NT2/D1 (cell line): ENCODE results near the gene ANGPT4.

Source experiments
- SUZ12 ChIP-seq: IDR thresholded peaks from 2 replicates; pipeline ENCODE4 v1.6.1; 2011; ENCODE audit not compliant: insufficient read length, insufficient read depth; ENCODE audit errors: extremely low read depth
- YY1 ChIP-seq: IDR thresholded peaks from 2 replicates; pipeline ENCODE4 v1.6.1; 2011; ENCODE audit not compliant: insufficient read length, insufficient read depth
- ZNF274 ChIP-seq: IDR thresholded peaks from 2 replicates; pipeline ENCODE4 v1.6.1; 2011; ENCODE audit warnings: mild to moderate bottlenecking, low read depth, low read length

DNA sequence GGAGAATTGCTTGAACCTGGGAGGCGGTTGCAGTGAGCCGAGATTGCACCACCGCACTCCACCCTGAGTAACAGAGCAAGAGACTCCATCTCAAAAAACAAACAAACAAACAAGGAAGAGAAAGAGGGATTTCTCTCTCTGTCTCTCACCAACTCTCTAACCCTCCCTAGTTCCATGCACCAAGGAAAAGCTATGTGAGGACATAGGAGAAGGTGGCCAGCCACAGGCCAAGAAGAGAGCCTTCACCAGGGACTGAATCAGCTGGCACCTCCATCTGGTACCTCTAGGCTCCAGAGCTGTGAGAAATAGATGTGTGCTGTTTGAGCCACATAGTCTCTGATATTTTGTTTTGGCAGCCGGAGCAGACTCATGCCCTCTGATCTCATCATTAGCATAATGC, 91.6 kb downstream of the ANGPT4 start:
- no peak for TF ChIP-seq ZNF274
- TF ChIP-seq YY1 = no peak
- TF ChIP-seq SUZ12 = no peak
